ENCODE measurements around the gene ZFPM1. TPM values are rescaled to one million over a fixed set of nuclear protein-coding genes. Genes with fewer than 3 reads are reported as not detected.

ZFPM1 gene
- total RNA-seq, 1 experiment from 2014 or later, result 24.1 TPM

DNA sequence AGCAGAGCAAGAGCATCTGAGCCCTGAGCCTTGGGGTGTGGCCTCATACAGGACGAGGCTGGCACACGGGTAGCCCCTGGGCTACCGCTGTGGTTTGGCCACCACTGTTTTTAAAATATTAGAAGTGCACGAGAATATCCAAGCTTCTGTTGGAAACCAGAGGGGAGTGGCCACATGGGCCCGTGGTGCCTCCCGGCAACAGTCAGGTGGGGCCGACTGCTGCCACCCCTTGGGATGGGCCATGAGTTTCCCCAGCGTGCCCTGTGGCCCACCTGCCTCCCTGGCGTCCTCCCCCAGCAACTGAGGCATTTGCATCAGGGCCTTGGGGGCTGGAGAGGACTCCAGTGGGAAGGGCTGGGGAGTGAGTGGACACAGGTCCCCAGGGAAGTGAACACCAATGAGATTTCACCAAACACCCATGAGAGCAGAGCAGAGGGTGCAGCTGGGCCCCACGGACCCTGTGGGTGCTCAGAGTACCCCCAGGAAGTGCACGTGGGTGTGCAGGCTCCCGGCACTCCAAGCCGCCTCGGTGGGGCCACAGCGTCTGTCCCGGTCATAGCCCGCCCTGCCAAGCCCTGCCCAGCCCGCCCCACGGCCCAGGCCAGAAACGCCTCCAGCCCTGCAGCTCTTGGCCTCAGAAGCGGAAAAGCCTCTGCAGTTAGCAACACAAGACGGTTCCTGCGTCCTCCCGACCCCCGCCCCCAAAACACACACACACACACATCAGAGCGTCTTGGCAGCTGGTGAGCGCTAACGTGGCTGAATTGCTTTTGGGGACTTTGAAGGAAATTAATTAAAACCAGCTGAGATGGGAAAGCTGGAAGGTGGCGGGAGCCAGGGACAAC lies 47.6 kb upstream of the ZFPM1 start:
- Histone ChIP-seq H3K4me3 (ENCODE audit: low read depth, low read length) (no peak overlapping the region), H3K36me3 (ENCODE audit: control insufficient read depth, insufficient read depth, low read length) (no peaks in the 10 kb centered on the region), H3K4me1 (no peaks in the 10 kb centered on the region), H3K27me3 (replicated peaks; ENCODE audit: control insufficient read depth, insufficient read depth, low read length) (no peaks in the 10 kb centered on the region), H3K9me3 (no peaks in the 10 kb centered on the region)
- intact Hi-C loops (cut with micrococcal nuclease; ENCODE audit: unreplicated experiment), result no loop called here
- Mint-ChIP-seq H3K27me3 (ENCODE audit: insufficient read depth, unreplicated experiment) (no peaks in the 10 kb centered on the region), H3K36me3 (ENCODE audit: insufficient read depth, unreplicated experiment) (no peaks in the 10 kb centered on the region), H3K27ac (ENCODE audit: unreplicated experiment) (no peak overlapping the region), H3K9me3 (ENCODE audit: unreplicated experiment) (no peaks in the 10 kb centered on the region), H3K4me1 (ENCODE audit: low read depth, unreplicated experiment) (no peaks in the 10 kb centered on the region), H3K4me3 (ENCODE audit: unreplicated experiment) (no peak overlapping the region)
- ChIA-PET CTCF (no interaction called here), POLR2A (no interaction called here)
- DNase-seq, result no peak
- TF ChIP-seq, protein P1, sequence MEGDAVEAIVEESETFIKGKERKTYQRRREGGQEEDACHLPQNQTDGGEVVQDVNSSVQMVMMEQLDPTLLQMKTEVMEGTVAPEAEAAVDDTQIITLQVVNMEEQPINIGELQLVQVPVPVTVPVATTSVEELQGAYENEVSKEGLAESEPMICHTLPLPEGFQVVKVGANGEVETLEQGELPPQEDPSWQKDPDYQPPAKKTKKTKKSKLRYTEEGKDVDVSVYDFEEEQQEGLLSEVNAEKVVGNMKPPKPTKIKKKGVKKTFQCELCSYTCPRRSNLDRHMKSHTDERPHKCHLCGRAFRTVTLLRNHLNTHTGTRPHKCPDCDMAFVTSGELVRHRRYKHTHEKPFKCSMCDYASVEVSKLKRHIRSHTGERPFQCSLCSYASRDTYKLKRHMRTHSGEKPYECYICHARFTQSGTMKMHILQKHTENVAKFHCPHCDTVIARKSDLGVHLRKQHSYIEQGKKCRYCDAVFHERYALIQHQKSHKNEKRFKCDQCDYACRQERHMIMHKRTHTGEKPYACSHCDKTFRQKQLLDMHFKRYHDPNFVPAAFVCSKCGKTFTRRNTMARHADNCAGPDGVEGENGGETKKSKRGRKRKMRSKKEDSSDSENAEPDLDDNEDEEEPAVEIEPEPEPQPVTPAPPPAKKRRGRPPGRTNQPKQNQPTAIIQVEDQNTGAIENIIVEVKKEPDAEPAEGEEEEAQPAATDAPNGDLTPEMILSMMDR (IDR thresholded peaks at IDR 0.05; ENCODE audit: insufficient read depth in 1 of 2, low read depth in 1 of 2, low read length in 1 of 2, severe bottlenecking in 1 of 2, unreplicated experiment in 1 of 2), result no peak
- BruUV-seq (replicated peaks), result no TSS peak

DNA sequence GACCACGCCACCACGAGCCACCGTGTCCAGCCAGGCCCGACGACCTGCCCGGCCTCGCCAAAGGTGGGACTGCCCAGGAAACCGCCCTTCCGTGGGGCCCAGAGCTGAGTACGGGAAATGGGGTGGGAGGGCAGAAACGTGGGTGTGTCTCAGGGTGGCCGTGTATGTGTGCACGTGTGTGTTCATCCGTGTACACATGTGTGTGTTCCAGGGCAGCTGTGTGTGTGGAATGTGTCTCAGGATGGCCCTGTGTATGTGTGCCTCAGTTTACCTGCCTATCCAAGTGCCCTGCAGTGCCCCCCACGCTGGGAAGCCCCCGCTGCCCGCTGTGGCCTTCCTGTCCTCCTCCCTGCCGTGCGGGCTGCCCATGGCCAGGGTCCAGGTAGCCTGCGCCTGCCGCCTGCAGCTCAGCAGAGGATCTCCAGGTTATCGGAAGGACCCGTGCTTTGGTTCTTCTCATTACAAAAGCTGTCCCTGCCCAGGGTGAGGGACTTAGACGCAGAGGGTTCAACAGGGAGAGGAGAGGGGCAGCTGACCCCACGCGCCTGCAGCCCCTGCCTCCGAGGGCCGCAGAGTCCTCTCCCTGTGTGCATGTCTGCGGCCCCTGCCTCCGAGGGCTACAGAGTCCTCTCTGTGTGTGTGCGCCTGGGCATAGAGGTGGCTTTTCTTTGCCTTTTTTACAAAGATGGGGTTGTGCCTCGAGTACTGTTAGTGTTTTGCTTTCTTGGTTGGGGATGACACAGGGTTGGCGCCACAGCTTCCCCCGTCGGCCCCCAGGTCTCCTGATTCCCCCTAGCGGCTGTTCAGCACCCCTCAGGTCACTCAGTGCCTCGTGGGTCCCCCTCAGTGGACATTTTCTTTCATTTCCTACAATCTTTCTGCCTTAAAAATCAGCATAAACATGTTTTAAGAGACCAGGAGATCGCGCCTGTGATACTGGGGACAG lies 46.7 kb upstream of the ZFPM1 start:
- ChIA-PET CTCF (interaction anchor here (0.7 kb wide), 1 partner anchor 23 kb away, joined by 4 read pairs; the partner anchor contains the start of gene ZNF469), POLR2A (no interaction called here)
- Mint-ChIP-seq H3K4me3 (ENCODE audit: unreplicated experiment) (no peak overlapping the region), H3K36me3 (ENCODE audit: insufficient read depth, unreplicated experiment) (no peaks in the 10 kb centered on the region), H3K27me3 (ENCODE audit: insufficient read depth, unreplicated experiment) (no peaks in the 10 kb centered on the region), H3K9me3 (ENCODE audit: unreplicated experiment) (no peaks in the 10 kb centered on the region), H3K4me1 (ENCODE audit: low read depth, unreplicated experiment) (no peaks in the 10 kb centered on the region), H3K27ac (ENCODE audit: unreplicated experiment) (no peak overlapping the region)
- no peaks in the 10 kb centered on the region for H3K4me1 ChIP-seq
- BruUV-seq (replicated peaks), result no TSS peak
- no peak overlapping the region for H3K4me3 ChIP-seq (ENCODE audit: low read depth, low read length)
- no peak for DNase-seq
- H3K9me3 ChIP-seq, result no peaks in the 10 kb centered on the region
- no peaks in the 10 kb centered on the region for H3K36me3 ChIP-seq (ENCODE audit: control insufficient read depth, insufficient read depth, low read length)
- intact Hi-C loops (cut with micrococcal nuclease; ENCODE audit: unreplicated experiment), result no loop called here
- no peaks in the 10 kb centered on the region for H3K27me3 ChIP-seq (replicated peaks; ENCODE audit: control insufficient read depth, insufficient read depth, low read length)
- TF ChIP-seq, protein P1 (IDR thresholded peaks at IDR 0.05; ENCODE audit: insufficient read depth in 1 of 2, low read depth in 1 of 2, low read length in 1 of 2, severe bottlenecking in 1 of 2, unreplicated experiment in 1 of 2), result peak; percentile 34 to 42

DNA sequence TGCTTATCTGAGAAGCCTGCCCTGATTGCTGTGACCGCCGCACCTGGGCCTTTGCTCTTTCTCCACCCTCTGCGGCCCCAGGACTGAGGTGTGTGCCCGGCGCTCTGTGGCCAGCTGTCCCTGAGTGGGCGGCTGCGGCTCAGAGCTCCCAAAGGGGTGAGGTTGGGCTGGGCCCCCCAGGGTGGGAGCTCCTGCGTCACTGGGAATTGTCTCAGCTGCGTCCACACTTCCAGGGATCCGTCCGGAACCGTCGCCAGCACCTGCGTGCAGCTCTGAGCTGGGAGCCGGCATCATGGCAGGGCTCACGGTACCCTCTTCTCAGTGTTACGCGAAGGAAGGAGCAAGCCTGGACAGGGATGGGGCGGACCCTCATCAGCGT lies 46.0 kb upstream of the ZFPM1 start:
- no peak overlapping the region for H3K4me3 ChIP-seq (ENCODE audit: low read depth, low read length)
- CTCF ChIA-PET, result interaction anchor here (0.7 kb wide), 1 partner anchor 24 kb away, joined by 4 read pairs; the partner anchor contains the start of gene ZNF469
- Mint-ChIP-seq H3K4me1 (ENCODE audit: low read depth, unreplicated experiment) (no peaks in the 10 kb centered on the region), H3K9me3 (ENCODE audit: unreplicated experiment) (no peaks in the 10 kb centered on the region), H3K27ac (ENCODE audit: unreplicated experiment) (no peak overlapping the region), H3K36me3 (ENCODE audit: insufficient read depth, unreplicated experiment) (no peaks in the 10 kb centered on the region), H3K4me3 (ENCODE audit: unreplicated experiment) (no peak overlapping the region), H3K27me3 (ENCODE audit: insufficient read depth, unreplicated experiment) (no peaks in the 10 kb centered on the region)
- POLR2A ChIA-PET, result no interaction called here
- no peaks in the 10 kb centered on the region for H3K27me3 ChIP-seq (replicated peaks; ENCODE audit: control insufficient read depth, insufficient read depth, low read length)
- H3K4me1 ChIP-seq, result no peaks in the 10 kb centered on the region
- intact Hi-C loops (cut with micrococcal nuclease; ENCODE audit: unreplicated experiment), result no loop called here
- TF ChIP-seq, protein P1 (IDR thresholded peaks at IDR 0.05; ENCODE audit: insufficient read depth in 1 of 2, low read depth in 1 of 2, low read length in 1 of 2, severe bottlenecking in 1 of 2, unreplicated experiment in 1 of 2), result no peak
- H3K36me3 ChIP-seq (ENCODE audit: control insufficient read depth, insufficient read depth, low read length), result no peaks in the 10 kb centered on the region
- no peak for DNase-seq
- H3K9me3 ChIP-seq, result no peaks in the 10 kb centered on the region
- no TSS peak for BruUV-seq (replicated peaks)

All from Caco-2 (cell line).